Tibial nerve (tissue), 4 donors: ENCODE measurements around the gene MAP4K3. TPM values are rescaled to one million over a fixed set of nuclear protein-coding genes. Genes with fewer than 3 reads are reported as not detected.

Source experiments
- DNase-seq, 2 donors: peaks; one replicate each; pipeline ENCODE4 v3.0.0-alpha.2; 2019; ENCODE audit warnings: low spot score in 2 of 2
- H3K27ac ChIP-seq, 4 donors: fragments of 200-600 bp; sonication (generic) in 3 of 4; one replicate each; pipeline ENCODE4 v1.5.1; 2017 to 2019; ENCODE audit warnings: mild to moderate bottlenecking in 1 of 4
- H3K27me3 ChIP-seq, 2 donors: fragments of 200-600 bp; sonication (generic) in 1 of 2; one replicate each; pipeline versions ENCODE4 v1.5.1 to v1.6.0; 2017 to 2019
- H3K36me3 ChIP-seq, 3 donors: fragments of 200-600 bp; sonication (generic); one replicate each; pipeline ENCODE4 v1.5.1; 2018 to 2019
- H3K4me1 ChIP-seq, 4 donors: fragments of 200-600 bp; sonication (generic) in 3 of 4; one replicate each; pipeline ENCODE4 v1.5.1; 2017 to 2019
- H3K4me3 ChIP-seq, 4 donors: fragments of 200-600 bp; sonication (generic) in 3 of 4; one replicate each; pipeline ENCODE4 v1.5.1; 2017 to 2019; ENCODE audit warnings: mild to moderate bottlenecking in 1 of 4, moderate library complexity in 1 of 4
- H3K9me3 ChIP-seq, 4 donors: fragments of 200-600 bp; sonication (generic) in 3 of 4; one replicate each; pipeline ENCODE4 v1.5.1; 2017 to 2019
- EP300 ChIP-seq, 2 donors: sonication (generic); formaldehyde crosslinking; IDR thresholded peaks; one replicate each; pipeline ENCODE4 v1.6.1; 2017; ENCODE audit warnings: antibody characterized with exemption in 2 of 2, mild to moderate bottlenecking in 1 of 2
- POLR2A ChIP-seq, 2 donors: fragments of 450-650 bp; IDR thresholded peaks; one replicate each; pipeline ENCODE4 v1.6.1; 2017; ENCODE audit warnings: antibody characterized with exemption in 2 of 2, mild to moderate bottlenecking in 2 of 2, moderate library complexity in 2 of 2
- WGBS, 2 donors: methylation state at CpG; one replicate each; pipeline ENCODE4 v1.1.5; 2018; 5-methylcytosine and 5-hydroxymethylcytosine counted together
- total RNA-seq, 4 donors: library from RNA; depleted of rRNA; stranded (reverse); fragments of >200 nt; gene quantifications; one replicate each; pipeline ENCODE4 v1.1.0, GENCODE V29; 2016
- TF ChIP-seq, protein P1 (sequence below), 5 experiments: fragments of 200-600 bp in 3 of 5; fragments of 450-650 bp in 2 of 5; sonication (generic) in 3 of 5; IDR thresholded peaks; one replicate each; pipeline ENCODE4 v1.5.1; 2016 to 2019; ENCODE audit warnings: antibody characterized with exemption in 5 of 5, mild to moderate bottlenecking in 3 of 5, moderate library complexity in 2 of 5

Gene MAP4K3
- total RNA-seq, 4 donors from 2014 or later: 54.4 to 102 (median 60.2) TPM

DNA sequence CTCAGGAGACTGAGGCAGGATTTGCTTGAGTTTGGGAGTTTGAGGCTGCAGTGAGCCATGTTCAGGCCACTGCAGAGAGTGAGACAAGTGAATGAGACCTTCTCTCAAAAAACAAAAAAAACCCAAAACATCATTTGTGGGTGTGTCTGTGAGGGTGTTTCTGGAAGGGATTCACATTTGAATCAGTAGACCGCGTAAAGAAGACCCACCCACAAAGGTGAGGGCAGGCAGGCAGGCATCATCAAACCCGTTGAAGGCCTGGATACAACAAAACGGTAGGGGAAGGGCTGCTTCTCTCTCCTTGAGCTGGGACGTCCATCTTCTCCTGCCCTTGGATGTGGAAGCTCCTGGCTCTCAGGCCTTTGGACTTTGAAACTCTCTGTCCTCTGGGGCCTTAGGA lies 218.7 kb downstream of the MAP4K3 start:
- no peaks in the 10 kb centered on the region for H3K36me3 ChIP-seq
- H3K27ac ChIP-seq: no peak overlapping the region
- TF ChIP-seq, protein P1, sequence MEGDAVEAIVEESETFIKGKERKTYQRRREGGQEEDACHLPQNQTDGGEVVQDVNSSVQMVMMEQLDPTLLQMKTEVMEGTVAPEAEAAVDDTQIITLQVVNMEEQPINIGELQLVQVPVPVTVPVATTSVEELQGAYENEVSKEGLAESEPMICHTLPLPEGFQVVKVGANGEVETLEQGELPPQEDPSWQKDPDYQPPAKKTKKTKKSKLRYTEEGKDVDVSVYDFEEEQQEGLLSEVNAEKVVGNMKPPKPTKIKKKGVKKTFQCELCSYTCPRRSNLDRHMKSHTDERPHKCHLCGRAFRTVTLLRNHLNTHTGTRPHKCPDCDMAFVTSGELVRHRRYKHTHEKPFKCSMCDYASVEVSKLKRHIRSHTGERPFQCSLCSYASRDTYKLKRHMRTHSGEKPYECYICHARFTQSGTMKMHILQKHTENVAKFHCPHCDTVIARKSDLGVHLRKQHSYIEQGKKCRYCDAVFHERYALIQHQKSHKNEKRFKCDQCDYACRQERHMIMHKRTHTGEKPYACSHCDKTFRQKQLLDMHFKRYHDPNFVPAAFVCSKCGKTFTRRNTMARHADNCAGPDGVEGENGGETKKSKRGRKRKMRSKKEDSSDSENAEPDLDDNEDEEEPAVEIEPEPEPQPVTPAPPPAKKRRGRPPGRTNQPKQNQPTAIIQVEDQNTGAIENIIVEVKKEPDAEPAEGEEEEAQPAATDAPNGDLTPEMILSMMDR (IDR thresholded peaks at IDR 0.05): no peak
- no peak for TF ChIP-seq EP300 (IDR thresholded peaks at IDR 0.05)
- DNase-seq: no peak
- H3K4me1 ChIP-seq: no peaks in the 10 kb centered on the region
- WGBS, 2 donors: 85 to 93% methylated on average over 5 of the region's 5 CpGs
- H3K27me3 ChIP-seq: no peaks in the 10 kb centered on the region
- H3K4me3 ChIP-seq: no peak overlapping the region
- no peaks in the 10 kb centered on the region for H3K9me3 ChIP-seq

DNA sequence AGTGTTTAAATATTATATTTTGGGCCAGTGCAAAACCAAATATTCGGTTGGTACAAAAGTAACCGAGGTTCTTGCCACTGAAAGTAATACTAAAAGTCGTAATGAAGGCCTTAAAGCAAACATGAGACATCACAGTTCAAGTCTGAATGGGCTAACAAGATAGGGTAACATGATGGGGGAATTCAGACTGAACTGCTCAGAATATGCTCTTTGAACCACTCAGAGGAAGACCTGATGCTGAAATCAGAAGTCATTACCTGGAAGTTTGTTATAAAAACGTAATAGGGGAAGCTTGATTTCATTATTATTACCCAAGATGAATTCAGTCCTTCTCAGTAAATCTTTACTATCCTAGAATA lies 219.9 kb downstream of the MAP4K3 start:
- no peak for DNase-seq
- Histone ChIP-seq H3K27me3 (no peaks in the 10 kb centered on the region), H3K4me1 (no peaks in the 10 kb centered on the region), H3K4me3 (no peak overlapping the region), H3K9me3 (no peaks in the 10 kb centered on the region), H3K36me3 (no peaks in the 10 kb centered on the region), H3K27ac (no peak overlapping the region)
- 82 to 84% methylated on average over 4 of the region's 4 CpGs for WGBS, 2 donors
- TF ChIP-seq POLR2A (IDR thresholded peaks at IDR 0.05) (no peak), EP300 (IDR thresholded peaks at IDR 0.05) (no peak)
- TF ChIP-seq, protein P1 (IDR thresholded peaks at IDR 0.05): no peak

DNA sequence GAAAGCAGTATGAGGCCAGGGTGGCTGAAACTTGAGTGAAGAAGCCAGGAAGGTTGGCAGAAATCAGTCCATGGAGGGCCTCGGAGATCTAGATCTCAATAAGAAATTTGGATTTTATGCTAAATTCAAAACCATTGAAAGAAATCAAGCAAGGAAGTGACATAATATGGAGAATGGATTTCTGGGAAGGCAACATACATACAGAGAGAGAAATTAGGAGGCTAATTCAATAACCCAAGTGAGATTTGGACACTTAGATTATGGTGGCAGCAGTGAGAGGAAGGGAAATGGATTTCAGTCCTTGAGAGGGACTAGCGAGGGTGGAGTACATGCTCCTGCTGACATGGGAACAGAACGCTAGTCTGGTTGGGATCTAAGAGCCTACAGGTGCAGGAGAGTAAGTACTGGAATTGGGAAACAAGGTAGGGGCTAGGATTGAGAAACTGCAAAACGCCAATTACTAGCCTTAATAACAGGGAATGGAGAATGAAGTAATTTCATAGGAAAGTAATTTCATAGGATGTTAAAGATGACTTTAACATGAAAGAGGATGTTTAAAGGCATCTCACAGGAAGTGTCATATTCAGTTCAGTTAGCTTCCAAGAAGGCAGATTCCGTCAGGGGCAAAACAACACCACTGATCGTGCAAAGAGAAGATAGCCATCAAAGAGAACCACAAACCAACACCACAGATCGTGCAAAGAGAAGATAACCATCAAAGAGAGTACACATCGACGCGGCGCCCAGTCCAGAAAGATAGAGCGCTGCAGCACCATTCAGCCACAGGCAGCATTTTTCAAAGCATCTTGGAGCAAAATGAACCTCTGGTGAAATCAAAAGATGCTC lies 220.5 kb downstream of the MAP4K3 start:
- Histone ChIP-seq H3K9me3 (no peaks in the 10 kb centered on the region), H3K4me3 (no peak overlapping the region), H3K27ac (no peak overlapping the region), H3K36me3 (no peaks in the 10 kb centered on the region), H3K4me1 (no peaks in the 10 kb centered on the region), H3K27me3 (no peaks in the 10 kb centered on the region)
- DNase-seq: no peak
- no peak for TF ChIP-seq POLR2A (IDR thresholded peaks at IDR 0.05)
- WGBS, 2 donors: 77 to 79% methylated on average over 12 of the region's 12 CpGs

DNA sequence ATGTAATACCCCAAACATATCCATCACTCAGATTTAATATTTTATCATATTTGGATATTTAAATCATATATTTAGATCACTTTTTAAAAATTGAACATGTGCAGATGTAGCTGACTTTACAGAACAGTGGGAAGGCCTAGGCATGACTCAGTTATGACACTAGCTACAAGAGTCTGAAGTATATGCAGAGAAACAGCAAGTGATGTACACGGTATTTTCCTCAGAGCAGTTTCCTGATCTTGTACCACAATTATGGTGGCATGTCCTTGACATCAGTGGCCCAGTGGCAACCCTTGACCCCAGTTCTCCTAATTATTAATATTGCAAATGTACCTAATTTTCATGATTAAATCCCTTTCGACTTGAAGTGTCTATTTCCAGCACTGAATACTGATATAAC lies 221.5 kb downstream of the MAP4K3 start:
- Histone ChIP-seq H3K4me1 (no peaks in the 10 kb centered on the region), H3K27ac (no peak overlapping the region), H3K36me3 (no peaks in the 10 kb centered on the region), H3K9me3 (no peaks in the 10 kb centered on the region), H3K27me3 (no peaks in the 10 kb centered on the region), H3K4me3 (no peak overlapping the region)
- 85 to 87% methylated on average over 2 of the region's 2 CpGs for WGBS, 2 donors
- DNase-seq: no peak
- TF ChIP-seq EP300 (IDR thresholded peaks at IDR 0.05): no peak
- TF ChIP-seq POLR2A (IDR thresholded peaks at IDR 0.05): no peak
- TF ChIP-seq, protein P1 (IDR thresholded peaks at IDR 0.05): no peak

DNA sequence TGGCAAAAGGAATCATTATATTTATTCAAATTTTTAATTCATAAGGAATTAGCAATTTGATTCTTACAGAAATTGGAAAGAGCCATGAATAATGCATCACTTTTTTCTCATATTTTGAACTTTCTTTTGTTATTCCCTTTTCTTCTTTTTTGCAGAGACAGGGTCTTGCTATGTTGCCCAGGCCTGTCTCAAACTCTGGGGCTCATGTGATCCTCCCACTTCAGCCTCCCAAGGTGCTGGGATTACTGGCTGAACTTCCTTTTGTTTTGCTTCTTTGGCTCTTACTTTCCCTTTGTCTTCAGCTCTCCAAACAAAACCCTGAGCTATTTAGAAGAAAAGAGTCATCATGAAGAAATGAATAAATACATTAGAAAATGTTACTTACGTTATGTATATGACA lies 224.1 kb downstream of the MAP4K3 start:
- WGBS, 2 donors: 93 to 98% methylated on average over 1 of the region's 1 CpG

More for the DNA sequence above, 224.1 kb downstream of the MAP4K3 start:
- no peaks in the 10 kb centered on the region for H3K4me1 ChIP-seq
- no peak overlapping the region for H3K27ac ChIP-seq
- no peak overlapping the region for H3K4me3 ChIP-seq
- H3K27me3 ChIP-seq: no peaks in the 10 kb centered on the region
- no peaks in the 10 kb centered on the region for H3K36me3 ChIP-seq
- no peak for DNase-seq
- TF ChIP-seq POLR2A (IDR thresholded peaks at IDR 0.05) (no peak), EP300 (IDR thresholded peaks at IDR 0.05) (no peak)
- TF ChIP-seq, protein P1 (IDR thresholded peaks at IDR 0.05): no peak
- H3K9me3 ChIP-seq: no peaks in the 10 kb centered on the region
